GM12878 (cell line): ENCODE measurements around the gene HEATR9.

Source experiments
- BMI1 ChIP-seq: fragments of 450-650 bp; IDR thresholded peaks from 2 replicates; pipeline ENCODE4 v1.6.1; 2016; ENCODE audit warnings: mild to moderate bottlenecking, moderate library complexity, borderline replicate concordance
- CBX5 ChIP-seq: sonication (generic); IDR thresholded peaks from 2 replicates; pipeline ENCODE4 v1.6.1; 2016; ENCODE audit warnings: low read depth, moderate library complexity, mild to moderate bottlenecking, inconsistent platforms
- CEBPZ ChIP-seq: fragments of 150-350 bp; IDR thresholded peaks from 2 replicates; pipeline ENCODE4 v1.6.1; 2016; ENCODE audit warnings: low read depth, low read length
- EP300 ChIP-seq, 2 experiments: fragments of 150-350 bp in 1 of 2; IDR thresholded peaks; 2 replicates each; pipeline ENCODE4 v1.6.1; 2011 to 2012; ENCODE audit warnings: low read depth in 2 of 2, low read length in 2 of 2, borderline replicate concordance in 1 of 2, improper control_type of control experiment in 1 of 2, inconsistent platforms in 1 of 2; ENCODE audit not compliant: control insufficient read depth in 1 of 2
- POLR2A ChIP-seq: IDR thresholded peaks from 2 replicates; pipeline ENCODE4 v1.6.1; 2011; ENCODE audit warnings: low read depth, mild to moderate bottlenecking, low read length
- RAD51 ChIP-seq: fragments of 450-650 bp; IDR thresholded peaks from 2 replicates; pipeline ENCODE4 v1.6.1; 2016; ENCODE audit warnings: moderate library complexity, mild to moderate bottlenecking, inconsistent platforms
- SRF ChIP-seq, 2 experiments: IDR thresholded peaks; 2 replicates each; pipeline ENCODE4 v1.6.1; 2011; ENCODE audit warnings: low read depth in 2 of 2, low read length in 2 of 2, mild to moderate bottlenecking in 1 of 2, moderate library complexity in 1 of 2
- TAF1 ChIP-seq: IDR thresholded peaks from 2 replicates; pipeline ENCODE4 v1.6.1; 2011; ENCODE audit warnings: mild to moderate bottlenecking, low read depth, low read length, borderline replicate concordance
- USF2 ChIP-seq: IDR thresholded peaks from 2 replicates; pipeline ENCODE4 v1.6.1; 2011; ENCODE audit warnings: low read depth, low read length, improper control_type of control experiment, borderline replicate concordance
- ZNF274 ChIP-seq: IDR thresholded peaks from one replicate; pipeline ENCODE4 v1.8.0; 2011; ENCODE audit not compliant: insufficient read length, insufficient read depth
- TF ChIP-seq, protein P1 (sequence below), 3 experiments: IDR thresholded peaks in 2 of 3; conservative IDR thresholded peaks in 1 of 3; 2 replicates each; pipeline ENCODE4 v1.5.1; 2011; ENCODE audit warnings: low read depth in 3 of 3, low read length in 3 of 3, mild to moderate bottlenecking in 3 of 3, control low read depth in 2 of 3, moderate library complexity in 2 of 3, inconsistent platforms in 1 of 3, mixed read lengths in 1 of 3; ENCODE audit not compliant: control insufficient read depth in 2 of 3, insufficient read depth in 1 of 3; ENCODE audit errors: extremely low read depth in 1 of 3
- TF ChIP-seq, protein P2 (sequence below): fragments of 450-650 bp; IDR thresholded peaks from 2 replicates; pipeline ENCODE4 v1.6.1; 2017; ENCODE audit warnings: mild to moderate bottlenecking, moderate library complexity
- TF ChIP-seq, protein P3 (sequence below): fragments of 450-650 bp; IDR thresholded peaks from 2 replicates; pipeline ENCODE4 v1.6.1; 2017; ENCODE audit warnings: mild to moderate bottlenecking, low read depth, inconsistent platforms; ENCODE audit not compliant: poor library complexity, severe bottlenecking

DNA sequence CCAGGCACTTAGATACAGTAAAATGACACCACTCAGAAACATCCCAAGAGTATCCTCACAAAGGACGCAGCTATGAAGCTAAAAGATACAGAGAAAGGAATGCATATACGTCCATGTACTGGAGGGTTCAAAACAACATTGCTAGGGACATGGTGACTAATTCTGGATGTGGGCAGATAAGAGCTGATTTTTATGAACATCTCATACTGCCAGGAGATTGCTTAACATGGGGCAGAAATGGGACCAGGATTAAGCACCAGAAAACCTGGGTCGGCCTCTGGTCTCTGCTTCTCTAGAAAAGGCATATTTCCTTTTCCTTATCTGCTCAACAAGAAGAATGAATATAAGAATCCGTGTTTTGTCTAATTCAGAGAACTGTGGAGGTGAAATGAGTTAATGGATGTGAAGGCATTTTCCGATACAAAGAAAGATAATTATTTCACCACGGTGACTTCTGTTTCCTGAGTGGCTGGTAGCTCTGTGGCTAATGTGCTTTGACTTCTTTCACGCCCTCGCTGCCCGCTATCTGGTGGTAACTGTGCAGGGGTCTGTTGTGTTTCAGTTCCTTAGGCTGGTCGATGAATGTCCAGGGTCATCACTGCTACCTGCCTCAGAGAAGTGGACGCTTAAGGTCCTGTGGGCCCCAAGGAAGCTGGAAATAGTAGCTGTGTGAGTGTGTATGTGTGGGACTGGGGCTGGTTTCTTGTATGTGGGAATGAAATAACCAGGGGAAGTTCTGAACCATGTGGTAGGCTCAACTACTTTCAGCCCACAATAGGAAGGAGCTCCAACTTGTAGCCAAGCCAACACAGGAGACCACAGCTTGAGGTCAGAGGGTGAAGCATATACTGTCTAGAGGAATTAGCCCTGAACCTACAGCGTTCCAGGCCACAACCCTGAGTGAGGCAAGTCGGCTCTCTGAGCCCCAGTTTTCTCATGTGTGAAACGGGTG, 27.2 kb upstream of the HEATR9 start:
- TF ChIP-seq RAD51 (no peak), ZNF274 (no peak), POLR2A (no peak), TAF1 (no peak), CEBPZ (no peak), EP300 (IDR thresholded peaks at IDR 0.05; ENCODE audit: borderline replicate concordance in 1 of 2, control insufficient read depth in 1 of 2, low read depth in 2 of 2, low read length in 2 of 2) (no peak), CBX5 (no peak), USF2 (no peak), BMI1 (no peak), SRF (IDR thresholded peaks at IDR 0.05; ENCODE audit: low read depth in 2 of 2, low read length in 2 of 2) (no peak)
- TF ChIP-seq, protein P1, sequence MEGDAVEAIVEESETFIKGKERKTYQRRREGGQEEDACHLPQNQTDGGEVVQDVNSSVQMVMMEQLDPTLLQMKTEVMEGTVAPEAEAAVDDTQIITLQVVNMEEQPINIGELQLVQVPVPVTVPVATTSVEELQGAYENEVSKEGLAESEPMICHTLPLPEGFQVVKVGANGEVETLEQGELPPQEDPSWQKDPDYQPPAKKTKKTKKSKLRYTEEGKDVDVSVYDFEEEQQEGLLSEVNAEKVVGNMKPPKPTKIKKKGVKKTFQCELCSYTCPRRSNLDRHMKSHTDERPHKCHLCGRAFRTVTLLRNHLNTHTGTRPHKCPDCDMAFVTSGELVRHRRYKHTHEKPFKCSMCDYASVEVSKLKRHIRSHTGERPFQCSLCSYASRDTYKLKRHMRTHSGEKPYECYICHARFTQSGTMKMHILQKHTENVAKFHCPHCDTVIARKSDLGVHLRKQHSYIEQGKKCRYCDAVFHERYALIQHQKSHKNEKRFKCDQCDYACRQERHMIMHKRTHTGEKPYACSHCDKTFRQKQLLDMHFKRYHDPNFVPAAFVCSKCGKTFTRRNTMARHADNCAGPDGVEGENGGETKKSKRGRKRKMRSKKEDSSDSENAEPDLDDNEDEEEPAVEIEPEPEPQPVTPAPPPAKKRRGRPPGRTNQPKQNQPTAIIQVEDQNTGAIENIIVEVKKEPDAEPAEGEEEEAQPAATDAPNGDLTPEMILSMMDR (IDR thresholded peaks at IDR 0.05 in 2 of 3, conservative IDR thresholded peaks at IDR 0.05 in 1 of 3; ENCODE audit: control insufficient read depth in 2 of 3, extremely low read depth in 1 of 3, insufficient read depth in 1 of 3, low read depth in 3 of 3, low read length in 3 of 3) = no peak
- TF ChIP-seq, protein P2, sequence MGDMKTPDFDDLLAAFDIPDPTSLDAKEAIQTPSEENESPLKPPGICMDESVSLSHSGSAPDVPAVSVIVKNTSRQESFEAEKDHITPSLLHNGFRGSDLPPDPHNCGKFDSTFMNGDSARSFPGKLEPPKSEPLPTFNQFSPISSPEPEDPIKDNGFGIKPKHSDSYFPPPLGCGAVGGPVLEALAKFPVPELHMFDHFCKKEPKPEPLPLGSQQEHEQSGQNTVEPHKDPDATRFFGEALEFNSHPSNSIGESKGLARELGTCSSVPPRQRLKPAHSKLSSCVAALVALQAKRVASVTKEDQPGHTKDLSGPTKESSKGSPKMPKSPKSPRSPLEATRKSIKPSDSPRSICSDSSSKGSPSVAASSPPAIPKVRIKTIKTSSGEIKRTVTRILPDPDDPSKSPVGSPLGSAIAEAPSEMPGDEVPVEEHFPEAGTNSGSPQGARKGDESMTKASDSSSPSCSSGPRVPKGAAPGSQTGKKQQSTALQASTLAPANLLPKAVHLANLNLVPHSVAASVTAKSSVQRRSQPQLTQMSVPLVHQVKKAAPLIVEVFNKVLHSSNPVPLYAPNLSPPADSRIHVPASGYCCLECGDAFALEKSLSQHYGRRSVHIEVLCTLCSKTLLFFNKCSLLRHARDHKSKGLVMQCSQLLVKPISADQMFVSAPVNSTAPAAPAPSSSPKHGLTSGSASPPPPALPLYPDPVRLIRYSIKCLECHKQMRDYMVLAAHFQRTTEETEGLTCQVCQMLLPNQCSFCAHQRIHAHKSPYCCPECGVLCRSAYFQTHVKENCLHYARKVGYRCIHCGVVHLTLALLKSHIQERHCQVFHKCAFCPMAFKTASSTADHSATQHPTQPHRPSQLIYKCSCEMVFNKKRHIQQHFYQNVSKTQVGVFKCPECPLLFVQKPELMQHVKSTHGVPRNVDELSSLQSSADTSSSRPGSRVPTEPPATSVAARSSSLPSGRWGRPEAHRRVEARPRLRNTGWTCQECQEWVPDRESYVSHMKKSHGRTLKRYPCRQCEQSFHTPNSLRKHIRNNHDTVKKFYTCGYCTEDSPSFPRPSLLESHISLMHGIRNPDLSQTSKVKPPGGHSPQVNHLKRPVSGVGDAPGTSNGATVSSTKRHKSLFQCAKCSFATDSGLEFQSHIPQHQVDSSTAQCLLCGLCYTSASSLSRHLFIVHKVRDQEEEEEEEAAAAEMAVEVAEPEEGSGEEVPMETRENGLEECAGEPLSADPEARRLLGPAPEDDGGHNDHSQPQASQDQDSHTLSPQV = no peak
- TF ChIP-seq, protein P3, sequence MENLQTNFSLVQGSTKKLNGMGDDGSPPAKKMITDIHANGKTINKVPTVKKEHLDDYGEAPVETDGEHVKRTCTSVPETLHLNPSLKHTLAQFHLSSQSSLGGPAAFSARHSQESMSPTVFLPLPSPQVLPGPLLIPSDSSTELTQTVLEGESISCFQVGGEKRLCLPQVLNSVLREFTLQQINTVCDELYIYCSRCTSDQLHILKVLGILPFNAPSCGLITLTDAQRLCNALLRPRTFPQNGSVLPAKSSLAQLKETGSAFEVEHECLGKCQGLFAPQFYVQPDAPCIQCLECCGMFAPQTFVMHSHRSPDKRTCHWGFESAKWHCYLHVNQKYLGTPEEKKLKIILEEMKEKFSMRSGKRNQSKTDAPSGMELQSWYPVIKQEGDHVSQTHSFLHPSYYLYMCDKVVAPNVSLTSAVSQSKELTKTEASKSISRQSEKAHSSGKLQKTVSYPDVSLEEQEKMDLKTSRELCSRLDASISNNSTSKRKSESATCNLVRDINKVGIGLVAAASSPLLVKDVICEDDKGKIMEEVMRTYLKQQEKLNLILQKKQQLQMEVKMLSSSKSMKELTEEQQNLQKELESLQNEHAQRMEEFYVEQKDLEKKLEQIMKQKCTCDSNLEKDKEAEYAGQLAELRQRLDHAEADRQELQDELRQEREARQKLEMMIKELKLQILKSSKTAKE = no peak
